ENCODE measurements around the gene ZC3H13.

- TF ChIP-seq CTCF (IDR thresholded peaks at IDR 0.05; ENCODE audit: insufficient read depth, low read length, poor library complexity, severe bottlenecking) (no peak), EZH2phosphoT487 (conservative IDR thresholded peaks at IDR 0.05; ENCODE audit: low read length) (no peak)
Measured at GRCh38 chr13:46082324-46082723, 29.8 kb upstream of the ZC3H13 start.

Data from SU-DHL-6 (cell line).